Measurements from ENCODE around the gene MRGPRD.

The MRGPRD gene

GRCh38 chr11:68930991-68931855 lies 49.6 kb downstream of the MRGPRD start:
- no peak for DNase-seq

All from NCI-H510A (cell line).